WTC11 (cell line): ENCODE measurements around the gene ZIC1. TPM values are rescaled to one million over a fixed set of nuclear protein-coding genes. Genes with fewer than 3 reads are reported as not detected.

ENCODE experiments used
- ATAC-seq: fragments of 200-7000 bp; cut with Tn5 transposase; 2 replicates; pipeline ENCODE4 v1.10.0; 2021; ENCODE audit warnings: mild to moderate bottlenecking, moderate library complexity
- CTCF ChIA-PET: fragments of 300-600 bp; sonication (Branson Sonifier 250); formaldehyde crosslinking; loops from one replicate; lab custom pipeline; 2021; ENCODE audit warnings: antibody characterized with exemption; lab: Charles Lee
- POLR2A ChIA-PET: fragments of 350-600 bp; sonication (Branson Sonifier 250); formaldehyde crosslinking; loops from one replicate; lab custom pipeline; 2021; ENCODE audit warnings: antibody characterized with exemption; lab: Charles Lee
- DNase-seq: peaks from one replicate; pipeline ENCODE4 v3.0.0; 2021; ENCODE audit warnings: low spot score
- H3K27ac Mint-ChIP-seq: 2 replicates; pipeline ENCODE4 v1.8.0; 2021; ENCODE audit warnings: mixed read lengths
- H3K27me3 Mint-ChIP-seq: 2 replicates; pipeline ENCODE4 v1.8.0; 2021; ENCODE audit warnings: low read depth, mild to moderate bottlenecking, moderate library complexity, mixed read lengths
- H3K36me3 Mint-ChIP-seq: 2 replicates; pipeline ENCODE4 v1.8.0; 2021; ENCODE audit warnings: mixed read lengths
- H3K4me1 Mint-ChIP-seq: 2 replicates; pipeline ENCODE4 v1.8.0; 2022; ENCODE audit warnings: mixed read lengths
- H3K4me3 Mint-ChIP-seq: 2 replicates; pipeline ENCODE4 v1.8.0; 2021; ENCODE audit warnings: mild to moderate bottlenecking, moderate library complexity, mixed read lengths
- H3K9me3 Mint-ChIP-seq: 2 replicates; pipeline ENCODE4 v1.8.0; 2021; ENCODE audit warnings: mixed read lengths
- AFF4 ChIP-seq: sonication (generic); formaldehyde crosslinking; IDR thresholded peaks from 2 replicates; pipeline ENCODE4 v1.8.1; 2023; ENCODE audit warnings: mild to moderate bottlenecking, missing genetic modification reagents, borderline replicate concordance
- ARID4B ChIP-seq: sonication (generic); formaldehyde crosslinking; IDR thresholded peaks from 2 replicates; pipeline ENCODE4 v1.8.0; 2023; ENCODE audit warnings: missing genetic modification reagents, mild to moderate bottlenecking, borderline replicate concordance
- CTCF ChIP-seq: fragments of 200-600 bp; IDR thresholded peaks from 2 replicates; pipeline ENCODE4 v1.8.0; 2022; ENCODE audit warnings: antibody characterized with exemption
- E2F5 ChIP-seq: sonication (generic); formaldehyde crosslinking; IDR thresholded peaks from 2 replicates; pipeline ENCODE4 v1.8.1; 2022; ENCODE audit warnings: mild to moderate bottlenecking, moderate library complexity, missing genetic modification reagents
- EMX1 ChIP-seq: fragments of 250-450 bp; sonication (Bioruptor Pico); IDR thresholded peaks from 2 replicates; pipeline ENCODE4 v1.8.0; 2021; ENCODE audit warnings: mild to moderate bottlenecking
- HMGA2 ChIP-seq: fragments of 250-450 bp; sonication (Bioruptor Pico); IDR thresholded peaks from 2 replicates; pipeline ENCODE4 v1.4.0; 2021; ENCODE audit warnings: mild to moderate bottlenecking, moderate library complexity
- IRF1 ChIP-seq: sonication (generic); formaldehyde crosslinking; IDR thresholded peaks from 2 replicates; pipeline ENCODE4 v1.8.0; 2023; ENCODE audit warnings: missing genetic modification reagents
- MAX ChIP-seq: sonication (generic); formaldehyde crosslinking; IDR thresholded peaks from 2 replicates; pipeline ENCODE4 v1.8.0; 2022; ENCODE audit warnings: mild to moderate bottlenecking, missing genetic modification reagents
- MLX ChIP-seq: sonication (generic); formaldehyde crosslinking; IDR thresholded peaks from 2 replicates; pipeline ENCODE4 v1.8.1; 2023; ENCODE audit warnings: mild to moderate bottlenecking, missing genetic modification reagents, moderate library complexity
- MXD4 ChIP-seq: fragments of 250-450 bp; sonication (Bioruptor Pico); IDR thresholded peaks from 2 replicates; pipeline ENCODE4 v1.8.0; 2021; ENCODE audit warnings: mild to moderate bottlenecking, moderate library complexity, borderline replicate concordance
- NFATC4 ChIP-seq: fragments of 250-450 bp; sonication (Bioruptor Pico); IDR thresholded peaks from 2 replicates; pipeline ENCODE4 v1.9.0; 2021; ENCODE audit warnings: mild to moderate bottlenecking
- TCF7 ChIP-seq: sonication (generic); formaldehyde crosslinking; IDR thresholded peaks from 2 replicates; pipeline ENCODE4 v1.8.0; 2022; ENCODE audit warnings: mild to moderate bottlenecking, low read depth, missing genetic modification reagents, moderate library complexity
- USF2 ChIP-seq: sonication (generic); formaldehyde crosslinking; IDR thresholded peaks from 2 replicates; pipeline ENCODE4 v1.8.1; 2023; ENCODE audit warnings: mild to moderate bottlenecking, missing genetic modification reagents, moderate library complexity
- ZBTB21 ChIP-seq: sonication (generic); formaldehyde crosslinking; IDR thresholded peaks from 2 replicates; pipeline ENCODE4 v1.8.1; 2023; ENCODE audit warnings: mild to moderate bottlenecking, missing genetic modification reagents, borderline replicate concordance
- ZNF219 ChIP-seq: sonication (generic); formaldehyde crosslinking; IDR thresholded peaks from 2 replicates; pipeline ENCODE4 v1.8.0; 2023; ENCODE audit warnings: missing genetic modification reagents, mild to moderate bottlenecking, borderline replicate concordance
- total RNA-seq: library from RNA; stranded (reverse); gene quantifications from 3 replicates; pipeline ENCODE4 v1.2.3, GENCODE V29; 2021

The ZIC1 gene
- total RNA-seq, 1 experiment from 2014 or later, result 59.7 TPM

- TF ChIP-seq AFF4 (CRISPR knock-in tag), result peak; percentile 64; the same call in 1 of the 2 replicates
- peak; percentile 74 for TF ChIP-seq ZBTB21
- TF ChIP-seq ARID4B (CRISPR knock-in tag), result peak; percentile 73
- peak; percentile 12; the same call in 1 of the 2 replicates for TF ChIP-seq USF2 (CRISPR knock-in tag)
- TF ChIP-seq MAX, result peak; percentile 75
- TF ChIP-seq E2F5 (CRISPR knock-in tag), result peak; percentile 69; the same call in 1 of the 2 replicates
- TF ChIP-seq HMGA2 (CRISPR knock-in tag), result no peak
Measured at GRCh38 chr3:147391781-147392624, 17.2 kb upstream of the ZIC1 start (continued).

- no peak for DNase-seq
- Mint-ChIP-seq H3K27ac (peak overlapping the region; percentile 97), H3K27me3 (peaks cover 98% of the 10 kb centered on the region), H3K9me3 (no peaks in the 10 kb centered on the region), H3K4me3 (peak overlapping the region; percentile 78), H3K4me1 (peaks cover 73% of the 10 kb centered on the region), H3K36me3 (no peaks in the 10 kb centered on the region)
- CTCF ChIA-PET, result interaction anchor here (0.6 to 4.5 kb wide), 22 partner anchors 8 to 1309 kb away, joined by 3 to 47 read pairs (median 8); partner anchors contain the start of genes ZIC1 and ZIC4
- TF ChIP-seq TCF7 (CRISPR knock-in tag), result no peak
- no peak for TF ChIP-seq CTCF
- no peak for TF ChIP-seq NFATC4 (CRISPR knock-in tag)
- TF ChIP-seq ZNF219 (CRISPR knock-in tag), result no peak
- TF ChIP-seq EMX1 (CRISPR knock-in tag), result no peak
- no peak for TF ChIP-seq IRF1 (CRISPR knock-in tag)
- TF ChIP-seq MXD4, result no peak
- TF ChIP-seq MLX (CRISPR knock-in tag), result no peak
- POLR2A ChIA-PET, result interaction anchor here (0.7 to 3.6 kb wide), 12 partner anchors 9 to 30 kb away, joined by 3 to 23 read pairs (median 6); partner anchors contain the start of gene ZIC1
- peak; percentile 0 for ATAC-seq
Measured at GRCh38 chr3:147392625-147392946, 16.6 kb upstream of the ZIC1 start.
